ENCODE data around the gene COL20A1. TPM values are rescaled to one million over a fixed set of nuclear protein-coding genes. Genes with fewer than 3 reads are reported as not detected.
"Not testable (repeated sequence)": the region's sequence is repeated elsewhere in the genome, so short reads cannot be mapped to it uniquely, and the experiment has no call there.

The COL20A1 gene
- total RNA-seq, 1 donor from 2014 or later = 0.05 TPM

- DNase-seq (ENCODE audit: low read depth) = no peak
Measured at GRCh38 chr20:63290136-63290676, 2.8 kb upstream of the COL20A1 start.

- no peak for DNase-seq (ENCODE audit: low read depth)
Measured at GRCh38 chr20:63290677-63291472, 2.1 kb upstream of the COL20A1 start.

- DNase-seq (ENCODE audit: low read depth) = no peak
Measured at GRCh38 chr20:63291811-63292210, 1.2 kb upstream of the COL20A1 start.

- peak; percentile 83 for DNase-seq (ENCODE audit: low read depth)
Measured at GRCh38 chr20:63292292-63292701, 689 bp upstream of the COL20A1 start.

- no peak for DNase-seq (ENCODE audit: low read depth)
Measured at GRCh38 chr20:63293456-63293855, 470 bp downstream of the COL20A1 start.

GRCh38 chr20:63293871-63294535, 1.0 kb downstream of the COL20A1 start:
- DNase-seq (ENCODE audit: low read depth) = no peak

GRCh38 chr20:63294536-63294900, 1.5 kb downstream of the COL20A1 start:
- DNase-seq (ENCODE audit: low read depth) = no peak

- no peak for DNase-seq (ENCODE audit: low read depth)
Measured at GRCh38 chr20:63295018-63295417, 2.0 kb downstream of the COL20A1 start.

GRCh38 chr20:63295422-63295821, 2.4 kb downstream of the COL20A1 start:
- DNase-seq (ENCODE audit: low read depth) = no peak

- no peak for DNase-seq (ENCODE audit: low read depth)
Measured at GRCh38 chr20:63295846-63296245, 2.9 kb downstream of the COL20A1 start.

GRCh38 chr20:63296531-63297299, 3.7 kb downstream of the COL20A1 start:
- DNase-seq (ENCODE audit: low read depth) = no peak

- DNase-seq (ENCODE audit: low read depth) = no peak
Measured at GRCh38 chr20:63297371-63297781, 4.4 kb downstream of the COL20A1 start.

GRCh38 chr20:63297796-63298572, 5.0 kb downstream of the COL20A1 start:
- no peak for DNase-seq (ENCODE audit: low read depth)

GRCh38 chr20:63298731-63299312, 5.8 kb downstream of the COL20A1 start:
- DNase-seq (ENCODE audit: low read depth) = no peak

- DNase-seq (ENCODE audit: low read depth) = no peak
Measured at GRCh38 chr20:63301671-63302070, 8.7 kb downstream of the COL20A1 start.

GRCh38 chr20:63303095-63303666, 10.2 kb downstream of the COL20A1 start:
- no peak for DNase-seq (ENCODE audit: low read depth)

- no peak for DNase-seq (ENCODE audit: low read depth)
Measured at GRCh38 chr20:63305393-63305792, 12.4 kb downstream of the COL20A1 start.

- DNase-seq (ENCODE audit: low read depth) = not testable (repeated sequence)
Measured at GRCh38 chr20:63305933-63306672, 13.1 kb downstream of the COL20A1 start.

All from myocyte (in vitro differentiated cells).